Smooth muscle cell of the brain vasculature (primary cell): ENCODE data around the gene PLCG1.
"Not testable (repeated sequence)": the region's sequence is repeated elsewhere in the genome, so short reads cannot be mapped to it uniquely, and the experiment has no call there.

Experiments
- DNase-seq: peaks from one replicate; pipeline ENCODE4 v3.0.0-alpha.2; 2012; ENCODE audit warnings: low read depth, low spot score

The PLCG1 gene

DNA sequence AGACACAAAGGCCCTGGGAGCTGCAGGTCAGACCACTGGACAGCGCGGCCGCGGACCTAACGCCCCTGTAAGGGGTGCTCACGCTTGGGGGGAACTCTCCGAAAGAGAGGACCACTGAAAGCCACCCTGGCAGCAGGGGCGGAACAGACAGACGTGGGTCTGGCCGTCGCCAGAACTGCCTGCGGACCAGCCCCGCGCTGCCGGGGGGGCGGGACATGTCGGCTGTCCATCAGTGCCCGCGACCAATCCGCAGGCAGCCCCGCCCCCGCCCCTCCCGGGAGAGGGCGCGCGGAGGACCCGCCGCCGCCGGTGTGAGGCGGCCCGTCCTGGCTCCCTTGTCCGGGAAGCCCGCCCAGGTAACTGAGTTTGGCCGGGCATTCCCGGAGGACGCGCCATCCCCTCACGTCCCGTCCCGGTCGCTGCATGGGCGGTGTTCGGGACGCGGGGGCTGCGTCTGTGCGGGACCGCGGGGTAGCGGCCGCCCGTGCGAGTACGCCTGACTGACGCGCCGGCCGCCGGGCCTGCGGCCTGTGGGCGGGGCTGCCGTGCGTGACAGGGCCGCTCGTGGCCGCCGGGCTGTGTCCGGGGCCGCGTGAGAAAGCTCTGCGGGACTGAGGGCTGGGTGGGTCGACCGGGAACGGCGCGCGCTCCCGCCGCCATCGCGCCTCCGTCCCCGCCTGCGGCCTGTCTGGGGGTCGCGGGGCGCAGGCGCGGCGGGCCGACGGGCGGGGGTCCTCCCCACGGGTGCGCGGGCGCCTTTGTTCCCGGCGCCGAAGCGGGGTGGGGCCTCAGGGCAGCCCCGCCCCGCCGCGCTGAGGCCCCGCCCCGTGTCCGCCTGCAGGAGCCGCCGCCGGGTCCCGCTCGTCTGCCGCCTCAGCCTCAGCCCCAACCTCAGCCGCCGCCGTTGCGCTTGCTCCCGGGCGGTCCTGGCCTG, at the start of gene PLCG1:
Gene PLCG1 (plus strand): TSS at position 864 of the 934 bp plus-strand sequence. CDS start 99 bp downstream, outside the sequence.
- DNase-seq: peak; percentile 50

DNA sequence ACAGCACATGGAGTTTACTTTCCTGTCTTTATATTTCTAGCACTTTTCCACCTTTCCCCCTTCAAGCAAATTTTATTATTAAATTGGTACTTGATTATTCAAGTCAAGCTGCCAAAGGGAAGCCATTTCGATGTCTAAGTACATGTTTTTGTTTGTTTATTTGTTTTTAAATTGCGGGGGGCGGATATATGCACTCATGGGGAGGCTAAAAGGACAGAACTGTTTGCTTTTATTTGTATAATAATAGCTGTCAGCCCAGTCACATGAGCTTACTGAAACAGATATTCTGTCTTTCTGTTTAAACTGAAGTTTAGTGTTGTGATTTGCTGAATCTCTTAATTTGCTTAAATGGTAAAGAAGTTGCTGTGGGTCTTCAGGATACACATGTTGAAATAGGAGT, 49.6 kb upstream of the PLCG1 start:
- DNase-seq: no peak

DNA sequence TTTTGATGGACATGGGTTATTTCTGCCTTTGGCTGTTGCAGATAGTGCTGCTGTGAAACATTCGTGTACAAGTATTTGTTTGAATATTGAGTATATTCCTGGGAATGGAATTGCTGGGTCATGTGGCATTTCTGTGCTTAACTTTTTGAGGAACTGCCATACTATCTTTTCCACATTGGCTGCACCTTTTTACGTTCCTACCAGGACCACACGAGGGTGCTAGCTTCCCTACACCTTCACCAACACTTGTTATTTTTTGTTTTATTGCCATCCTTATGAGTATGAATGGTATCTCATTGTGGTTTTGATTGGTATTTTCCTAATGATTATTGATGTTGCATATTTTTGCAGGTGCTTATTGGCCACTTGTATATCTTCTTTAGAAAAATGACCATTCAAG, 47.8 kb upstream of the PLCG1 start:
- no peak for DNase-seq

DNA sequence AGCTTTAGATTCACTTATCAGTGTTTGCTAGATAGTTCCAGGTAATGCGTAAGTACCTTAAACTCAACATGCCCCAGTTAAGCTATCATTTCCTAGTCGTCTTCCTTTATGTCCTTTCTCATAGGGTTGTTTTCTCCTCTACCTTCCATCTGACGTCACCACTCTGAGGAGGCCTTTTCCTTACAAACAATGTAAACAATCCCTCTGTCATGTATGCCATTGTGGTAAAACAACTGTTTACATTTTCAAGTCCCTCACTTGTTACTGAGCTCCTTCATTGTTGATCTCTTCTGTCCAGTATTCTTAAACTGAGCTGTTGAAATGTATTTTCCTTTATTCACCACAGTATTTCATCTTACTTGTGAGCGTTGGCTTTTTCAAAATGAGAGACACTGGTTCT, 45.4 kb upstream of the PLCG1 start:
- no peak for DNase-seq

DNA sequence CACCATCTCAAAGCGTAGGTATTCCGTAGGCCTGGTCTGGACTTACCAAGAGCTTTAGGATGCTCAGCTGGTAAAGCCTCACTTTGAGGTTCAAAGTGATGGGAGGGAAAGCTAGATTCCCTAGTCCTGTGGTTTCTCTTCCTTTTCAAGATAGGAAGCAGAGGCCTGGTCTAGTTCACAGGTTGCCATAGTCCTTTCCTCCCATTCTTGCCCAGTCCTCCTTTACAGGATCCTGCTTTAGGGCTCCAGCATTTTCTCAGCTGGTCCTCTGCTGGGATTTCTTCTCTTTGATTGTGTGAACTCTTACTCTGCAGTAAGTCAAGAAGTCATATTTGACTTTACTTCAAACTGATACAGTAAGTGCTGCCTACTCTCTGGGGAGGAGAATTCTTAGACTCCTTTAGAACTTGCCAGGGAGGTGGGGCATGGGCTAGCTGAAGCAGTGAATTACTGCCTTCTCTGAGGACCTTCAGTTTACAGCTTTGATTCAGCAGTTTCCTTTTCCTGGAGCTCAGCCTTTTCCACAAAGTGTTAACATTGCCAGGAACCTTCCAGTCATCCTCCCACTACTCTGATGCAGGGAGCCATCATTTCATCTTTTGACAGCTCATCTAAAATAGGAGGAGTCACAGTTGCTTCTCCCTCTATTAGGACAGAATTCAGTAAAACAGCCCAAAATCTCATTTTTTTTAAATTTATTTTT, 42.8 kb upstream of the PLCG1 start:
- no peak for DNase-seq

DNA sequence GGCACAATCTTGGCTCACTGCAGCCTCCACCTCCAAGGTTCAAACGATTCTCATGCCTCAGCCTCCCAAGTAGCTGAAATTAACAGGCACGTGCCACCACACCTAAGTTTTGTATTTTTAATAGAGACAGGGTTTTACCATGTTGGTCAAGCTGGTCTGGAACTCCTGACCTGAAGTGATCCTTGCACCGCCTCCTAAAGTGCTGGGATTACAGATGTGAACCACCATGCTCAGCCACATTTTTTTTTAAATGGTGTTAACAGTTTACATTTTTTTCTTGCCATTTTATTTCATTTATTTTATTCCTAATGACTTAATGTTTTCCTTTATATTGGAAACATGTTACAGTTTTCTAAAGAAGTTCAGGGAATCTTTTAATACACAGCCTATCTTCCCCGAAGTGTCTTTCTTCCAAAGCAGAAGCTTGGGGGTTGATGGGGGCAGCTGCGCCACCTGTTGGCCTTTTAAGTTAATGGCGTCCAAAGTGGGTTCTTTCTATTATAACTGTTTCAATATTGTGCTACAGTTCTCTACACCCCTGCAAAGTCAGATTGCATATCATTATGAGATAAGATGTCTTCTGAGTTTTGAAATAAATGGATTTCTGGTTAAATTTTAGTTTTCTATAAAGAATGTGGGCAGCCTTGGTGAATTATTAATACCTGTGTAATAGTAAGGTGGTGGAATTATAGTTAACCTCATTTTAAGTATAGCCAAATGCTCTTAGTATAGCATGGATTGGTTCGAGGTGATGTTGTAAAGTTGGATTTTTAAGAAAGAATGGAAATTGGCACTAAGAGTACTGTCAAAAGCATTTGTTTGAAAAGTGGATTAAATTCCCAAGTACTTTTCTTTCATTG, 42.0 kb upstream of the PLCG1 start:
- DNase-seq: no peak

DNA sequence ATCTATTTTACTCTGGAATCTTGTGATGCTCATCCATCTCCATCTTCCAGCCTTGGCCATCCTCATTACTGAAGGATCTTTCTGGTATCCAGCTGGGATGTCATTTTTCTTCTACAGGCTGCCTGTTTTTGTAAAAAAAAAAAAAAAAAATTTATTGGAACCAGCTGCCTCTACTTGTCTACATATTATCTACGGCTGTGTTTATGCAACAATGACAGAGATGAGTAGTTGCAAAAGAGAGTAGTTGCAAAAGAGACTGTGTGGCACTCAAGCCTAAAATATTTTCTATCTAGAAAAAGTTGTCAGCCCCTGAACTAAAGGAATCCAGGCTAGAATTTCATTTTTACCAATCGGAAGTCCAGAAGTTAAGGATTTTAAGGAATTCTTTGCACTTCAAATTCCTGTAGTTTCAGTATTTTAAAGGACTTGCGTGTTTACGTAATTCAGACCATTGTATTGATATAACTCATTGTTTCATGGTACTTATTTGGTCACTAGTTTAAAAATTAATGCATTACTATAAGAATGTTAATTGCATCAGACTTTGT, 38.6 kb upstream of the PLCG1 start:
- no peak for DNase-seq

DNA sequence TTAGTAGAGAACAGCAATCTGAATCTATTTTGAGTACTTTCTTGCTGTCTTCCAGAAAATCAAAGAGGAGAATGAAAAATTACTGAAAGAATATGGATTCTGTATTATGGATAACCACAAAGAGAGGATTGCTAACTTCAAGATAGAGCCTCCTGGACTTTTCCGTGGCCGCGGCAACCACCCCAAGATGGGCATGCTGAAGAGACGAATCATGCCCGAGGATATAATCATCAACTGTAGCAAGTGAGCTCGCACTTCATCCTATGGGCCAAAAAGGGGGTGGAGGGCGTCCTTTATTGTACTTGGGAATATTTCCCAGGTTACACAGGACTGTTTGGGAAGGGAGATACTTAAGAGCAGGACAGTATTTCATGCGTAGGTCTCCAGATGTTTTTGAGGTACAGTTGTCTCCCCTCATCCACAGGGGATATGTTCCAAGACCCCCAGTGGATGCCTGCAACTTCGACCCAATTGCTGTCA, 37.3 kb upstream of the PLCG1 start:
- DNase-seq: no peak

DNA sequence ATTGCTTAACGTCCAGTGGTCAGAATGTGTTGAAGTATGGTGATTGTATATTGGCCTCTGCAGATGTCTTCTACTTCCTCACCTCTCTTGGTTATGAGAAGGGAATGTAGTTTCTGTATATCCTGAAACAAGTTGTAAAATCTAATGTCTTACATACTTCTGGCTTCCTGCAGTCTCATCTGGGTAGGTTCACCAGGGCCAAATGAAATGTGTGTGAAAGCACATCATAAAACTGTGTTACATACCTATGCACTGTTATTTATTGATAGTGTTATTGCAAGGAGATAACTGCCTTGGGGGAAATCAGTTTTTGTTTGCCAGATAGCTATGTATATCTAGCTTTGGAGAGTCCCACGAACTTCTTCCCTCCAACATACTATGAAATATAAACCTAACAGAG, 35.7 kb upstream of the PLCG1 start:
- DNase-seq: no peak

DNA sequence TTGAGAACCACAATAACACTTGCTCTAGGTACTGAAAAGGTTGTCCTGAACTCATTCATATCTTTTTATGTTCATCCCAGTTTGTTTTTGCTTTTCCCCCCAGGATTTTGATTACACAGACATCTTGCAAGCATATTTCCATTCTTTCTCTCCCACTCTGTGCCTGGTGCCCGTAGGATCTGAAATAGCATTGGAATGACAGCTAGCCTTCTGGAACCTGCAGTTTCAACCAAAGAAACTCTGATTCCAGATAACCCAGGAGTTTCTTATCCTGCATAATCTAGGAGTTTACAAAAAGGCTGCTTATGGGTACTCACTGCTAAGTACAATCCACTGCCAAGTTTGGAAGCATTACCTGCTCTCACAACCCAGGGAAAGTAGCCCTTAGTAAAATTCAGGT, 28.8 kb upstream of the PLCG1 start:
- DNase-seq: no peak

DNA sequence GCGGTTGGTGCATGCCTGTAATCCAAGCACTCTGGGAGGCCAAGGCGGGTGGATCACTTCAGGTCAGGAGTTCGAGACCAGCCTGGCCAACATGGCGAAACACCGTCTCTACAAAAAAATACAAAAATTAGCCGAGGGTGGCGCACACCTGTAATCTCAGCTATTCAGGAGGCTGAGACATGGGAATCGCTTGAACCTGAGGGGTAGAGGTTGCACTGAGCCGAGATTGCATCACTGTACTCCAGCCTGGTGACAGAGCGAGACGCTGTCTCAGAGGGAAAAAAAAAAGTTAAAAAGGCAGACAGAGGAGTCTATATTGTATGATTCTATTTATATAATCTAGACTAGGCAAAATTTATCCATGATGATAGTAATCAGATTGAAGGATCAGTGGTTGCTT, 27.3 kb upstream of the PLCG1 start:
- no peak for DNase-seq

DNA sequence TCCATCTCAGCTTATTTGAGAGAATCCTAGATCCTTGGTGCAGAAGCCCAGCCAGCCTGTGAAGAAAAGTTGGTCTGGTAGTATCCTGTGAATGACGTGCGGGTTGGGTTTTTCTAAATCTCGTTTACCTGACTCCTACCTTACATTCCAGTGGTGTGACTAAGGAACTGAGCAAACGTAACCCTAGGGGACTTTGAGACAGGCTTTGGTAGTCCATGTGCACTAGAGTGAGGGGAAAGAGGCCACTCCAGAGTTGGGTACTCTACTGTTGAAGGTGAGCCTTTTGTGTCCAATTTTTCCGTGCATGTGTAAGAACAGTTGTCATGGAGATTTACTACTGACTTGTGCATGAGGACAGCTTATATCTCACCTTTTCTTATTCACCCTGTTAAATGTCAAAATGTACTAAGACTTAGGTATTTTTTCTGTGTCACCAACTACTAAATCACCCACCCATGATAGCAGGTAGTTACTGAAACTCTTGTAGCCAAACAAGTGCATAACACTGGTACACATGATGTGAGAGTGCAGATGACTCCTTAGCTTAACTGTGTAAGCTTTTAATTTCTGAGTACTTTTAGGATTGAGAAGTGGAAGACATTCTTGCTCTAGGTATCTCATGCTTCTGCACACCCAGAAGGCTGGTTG, 26.3 kb upstream of the PLCG1 start:
- DNase-seq: no peak

DNA sequence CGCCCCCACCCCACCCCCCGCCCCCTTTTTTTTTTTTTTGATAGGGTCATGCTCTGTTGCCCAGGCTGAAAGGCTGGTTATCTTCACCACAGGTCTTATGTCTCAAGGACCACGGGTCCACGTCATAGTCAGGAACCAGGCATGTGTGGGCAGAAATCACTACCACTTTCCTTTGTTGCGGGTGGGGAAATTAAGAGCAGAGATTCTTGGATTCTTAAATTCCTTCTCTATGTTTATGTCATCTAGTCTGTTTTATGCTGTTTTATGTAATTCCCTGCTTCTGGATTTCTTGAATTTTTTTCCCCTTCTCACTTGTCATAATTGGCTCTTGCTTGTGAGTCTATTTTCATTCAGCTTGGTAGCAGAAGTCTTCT, 25.8 kb upstream of the PLCG1 start:
- no peak for DNase-seq

DNA sequence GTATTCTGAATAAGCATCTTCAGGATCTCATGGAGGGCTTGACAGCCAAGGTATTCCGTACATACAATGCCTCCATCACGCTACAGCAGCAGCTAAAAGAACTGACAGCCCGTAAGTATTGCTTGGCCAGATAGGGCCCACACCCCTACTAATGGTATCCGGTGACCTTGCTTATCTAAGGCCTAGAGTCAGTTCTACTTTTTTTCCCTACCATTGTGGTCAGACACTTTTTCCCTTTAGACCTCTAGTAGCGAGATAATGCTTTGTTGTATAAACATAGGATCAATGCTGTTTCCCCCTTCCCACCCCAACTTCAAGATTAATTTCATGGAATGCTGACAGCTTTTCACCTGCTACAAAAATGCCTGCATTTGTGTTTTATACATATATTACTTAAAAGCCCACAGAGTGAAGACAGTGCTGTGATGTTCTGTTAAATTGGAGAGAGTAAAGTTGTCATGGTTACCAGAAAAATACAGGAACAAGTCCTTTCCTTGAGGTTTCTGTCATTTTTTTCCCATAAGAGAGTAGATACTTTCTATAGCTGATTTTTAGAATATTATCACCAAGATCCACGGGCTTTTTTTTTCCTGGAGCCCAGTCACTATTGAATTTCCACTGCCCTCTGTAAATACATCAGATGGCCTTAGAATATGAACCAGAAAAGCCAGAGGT, 20.9 kb upstream of the PLCG1 start:
- DNase-seq: no peak

DNA sequence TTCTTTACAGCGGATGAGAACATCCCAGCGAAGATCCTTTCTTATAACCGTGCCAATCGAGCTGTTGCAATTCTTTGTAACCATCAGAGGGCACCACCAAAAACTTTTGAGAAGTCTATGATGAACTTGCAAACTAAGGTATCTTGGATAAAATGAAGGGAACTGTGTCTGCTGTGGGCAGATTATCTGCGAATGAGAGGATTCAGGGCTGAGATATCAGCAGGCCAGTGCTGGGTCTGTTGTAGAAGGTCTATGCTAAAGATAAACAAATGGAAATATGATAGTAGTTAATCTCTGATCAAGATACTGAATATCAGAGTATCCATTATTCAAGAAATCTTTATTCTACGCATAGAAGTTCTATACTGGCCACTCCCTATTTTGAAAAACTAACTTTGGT, 19.2 kb upstream of the PLCG1 start:
- DNase-seq: not testable (repeated sequence)

DNA sequence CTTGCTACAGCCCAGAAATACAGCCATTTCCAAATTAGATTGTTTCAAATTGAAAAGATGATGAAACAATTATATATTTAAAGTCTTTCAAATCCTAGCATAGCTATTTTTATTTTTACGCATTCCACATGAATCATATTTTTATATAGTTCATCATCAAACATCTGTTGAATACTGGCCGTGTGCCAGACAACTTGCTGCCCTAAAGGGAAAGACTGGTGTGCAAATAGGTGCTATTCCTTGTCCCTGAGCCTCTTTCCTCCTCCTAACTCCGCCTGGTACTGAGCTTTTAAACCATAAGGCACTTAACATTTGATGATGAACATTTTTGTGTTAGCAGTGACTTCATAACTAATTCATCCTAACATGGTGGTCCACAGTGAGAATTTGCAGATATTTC, 18.7 kb upstream of the PLCG1 start:
- DNase-seq: no peak

DNA sequence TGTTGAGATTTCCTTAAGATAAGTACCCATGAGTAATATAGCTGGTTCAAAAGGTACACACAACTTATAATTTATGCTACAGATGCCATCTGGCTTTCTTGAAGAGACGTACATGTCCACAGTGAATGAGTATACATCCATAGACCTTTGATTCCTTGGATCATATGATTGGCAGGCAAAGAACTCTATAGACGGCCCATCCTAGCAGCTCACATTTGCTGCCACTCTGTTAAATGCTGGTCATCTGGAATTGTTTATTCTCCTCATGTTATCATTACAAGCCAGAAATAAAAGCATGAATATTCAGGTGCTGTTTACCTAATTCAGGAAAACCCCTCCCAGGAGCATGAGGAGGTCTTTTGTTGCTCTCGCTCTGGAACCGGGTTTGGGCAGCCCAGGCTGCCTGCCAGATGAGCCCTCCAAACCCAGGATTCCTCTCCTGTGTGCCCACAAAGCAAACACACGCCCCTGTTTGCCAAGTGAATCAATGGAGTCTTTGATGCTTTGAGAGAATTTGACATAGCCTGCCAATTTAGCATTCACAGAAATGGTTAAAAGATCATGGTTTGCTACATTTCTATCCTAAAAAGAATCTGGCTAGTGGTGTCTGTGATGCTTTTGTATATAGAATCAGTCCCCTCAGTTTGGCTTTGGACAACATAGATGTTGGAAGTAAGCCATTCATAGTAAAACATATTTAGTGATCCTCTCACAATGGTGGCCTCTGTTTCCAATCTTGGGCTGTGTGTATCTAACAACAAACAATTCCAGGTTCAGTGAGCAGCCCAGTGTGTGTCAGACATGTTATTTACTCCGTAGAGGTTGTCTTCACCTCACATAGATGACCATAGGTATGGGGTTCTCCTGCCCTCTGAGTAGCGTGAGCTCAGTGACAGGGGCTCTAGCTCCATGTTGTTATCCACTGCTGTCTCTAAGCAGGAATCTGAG, 17.5 kb upstream of the PLCG1 start:
- DNase-seq: no peak

DNA sequence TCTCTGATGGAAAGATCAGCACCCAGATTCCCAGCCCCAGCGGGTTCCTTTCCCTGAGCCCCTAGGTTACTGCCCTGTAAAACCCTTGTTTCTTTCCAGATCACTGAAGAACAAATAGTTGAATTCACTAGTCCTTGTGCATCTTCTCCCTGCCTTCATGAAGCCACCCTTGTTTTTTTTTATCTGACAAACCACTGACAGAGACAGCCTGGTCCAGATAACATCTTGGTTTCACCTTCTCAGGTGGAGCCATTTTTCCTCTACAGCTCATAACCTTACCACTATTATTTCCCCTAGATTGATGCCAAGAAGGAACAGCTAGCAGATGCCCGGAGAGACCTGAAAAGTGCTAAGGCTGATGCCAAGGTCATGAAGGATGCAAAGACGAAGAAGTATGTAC, 15.9 kb upstream of the PLCG1 start:
- no peak for DNase-seq

DNA sequence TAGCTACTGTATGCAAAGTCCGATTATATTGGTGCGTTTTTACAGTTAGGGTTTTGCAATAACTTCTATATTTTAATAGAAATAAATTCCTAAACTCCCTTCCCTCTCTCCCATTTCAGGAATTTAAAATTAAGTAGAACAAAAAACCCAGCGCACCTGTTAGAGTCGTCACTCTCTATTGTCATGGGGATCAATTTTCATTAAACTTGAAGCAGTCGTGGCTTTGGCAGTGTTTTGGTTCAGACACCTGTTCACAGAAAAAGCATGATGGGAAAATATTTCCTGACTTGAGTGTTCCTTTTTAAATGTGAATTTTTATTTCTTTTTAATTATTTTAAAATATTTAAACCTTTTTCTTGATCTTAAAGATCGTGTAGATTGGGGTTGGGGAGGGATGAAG, 13.7 kb upstream of the PLCG1 start:
- DNase-seq: no peak
